Omental fat pad (tissue), 4 donors: Measurements from ENCODE around the gene LRCH4. TPM values are rescaled to one million over a fixed set of nuclear protein-coding genes. Genes with fewer than 3 reads are reported as not detected.
A peak's percentile ranks its signal among the peaks of the same experiment; 100 is the strongest.
"Not testable (repeated sequence)": the region's sequence is repeated elsewhere in the genome, so short reads cannot be mapped to it uniquely, and the experiment has no call there.

ENCODE experiments used
- ATAC-seq: fragments of 150-250 bp; one replicate; pipeline ENCODE4 v1.9.1; 2016; ENCODE audit warnings: mild to moderate bottlenecking, moderate library complexity; ENCODE audit not compliant: low FRiP score
- DNase-seq: peaks from one replicate; pipeline ENCODE4 v3.0.0-alpha.2; 2019; ENCODE audit warnings: low spot score
- total RNA-seq, 4 donors: library from RNA; depleted of rRNA; stranded (reverse); fragments of >200 nt; gene quantifications; one replicate each; pipeline ENCODE4 v1.1.0, GENCODE V29; 2016
- TF ChIP-seq, protein P1 (sequence below), 3 donors: fragments of 450-650 bp; IDR thresholded peaks; one replicate each; pipeline ENCODE4 v1.5.1; 2016 to 2017; ENCODE audit warnings: antibody characterized with exemption in 3 of 3, mild to moderate bottlenecking in 3 of 3, moderate library complexity in 2 of 3

Gene LRCH4
- total RNA-seq, 4 donors from 2014 or later = 51.8 to 108 (median 55.7) TPM

DNA sequence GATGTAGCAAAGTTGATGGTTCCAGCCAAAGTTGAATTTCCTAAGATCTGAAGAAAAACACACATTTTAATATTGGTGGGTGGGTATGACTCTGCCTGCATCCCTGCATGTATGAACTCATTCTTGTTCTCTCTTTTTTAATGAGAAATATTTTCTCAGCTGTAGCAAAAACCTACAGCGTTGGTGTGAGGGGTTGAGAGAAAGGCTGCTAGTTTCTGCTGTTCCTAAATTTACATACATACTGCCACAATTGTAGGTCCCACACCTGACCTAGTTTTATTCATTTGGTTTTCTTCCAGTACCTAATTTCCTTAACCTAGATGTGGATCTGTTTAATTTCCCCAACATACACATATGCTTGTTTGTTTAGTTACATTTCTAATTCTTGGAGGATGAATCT lies 42.3 kb downstream of the LRCH4 start:
- TF ChIP-seq, protein P1, sequence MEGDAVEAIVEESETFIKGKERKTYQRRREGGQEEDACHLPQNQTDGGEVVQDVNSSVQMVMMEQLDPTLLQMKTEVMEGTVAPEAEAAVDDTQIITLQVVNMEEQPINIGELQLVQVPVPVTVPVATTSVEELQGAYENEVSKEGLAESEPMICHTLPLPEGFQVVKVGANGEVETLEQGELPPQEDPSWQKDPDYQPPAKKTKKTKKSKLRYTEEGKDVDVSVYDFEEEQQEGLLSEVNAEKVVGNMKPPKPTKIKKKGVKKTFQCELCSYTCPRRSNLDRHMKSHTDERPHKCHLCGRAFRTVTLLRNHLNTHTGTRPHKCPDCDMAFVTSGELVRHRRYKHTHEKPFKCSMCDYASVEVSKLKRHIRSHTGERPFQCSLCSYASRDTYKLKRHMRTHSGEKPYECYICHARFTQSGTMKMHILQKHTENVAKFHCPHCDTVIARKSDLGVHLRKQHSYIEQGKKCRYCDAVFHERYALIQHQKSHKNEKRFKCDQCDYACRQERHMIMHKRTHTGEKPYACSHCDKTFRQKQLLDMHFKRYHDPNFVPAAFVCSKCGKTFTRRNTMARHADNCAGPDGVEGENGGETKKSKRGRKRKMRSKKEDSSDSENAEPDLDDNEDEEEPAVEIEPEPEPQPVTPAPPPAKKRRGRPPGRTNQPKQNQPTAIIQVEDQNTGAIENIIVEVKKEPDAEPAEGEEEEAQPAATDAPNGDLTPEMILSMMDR (IDR thresholded peaks at IDR 0.05) = no peak
- ATAC-seq (no peak), DNase-seq (no peak)

DNA sequence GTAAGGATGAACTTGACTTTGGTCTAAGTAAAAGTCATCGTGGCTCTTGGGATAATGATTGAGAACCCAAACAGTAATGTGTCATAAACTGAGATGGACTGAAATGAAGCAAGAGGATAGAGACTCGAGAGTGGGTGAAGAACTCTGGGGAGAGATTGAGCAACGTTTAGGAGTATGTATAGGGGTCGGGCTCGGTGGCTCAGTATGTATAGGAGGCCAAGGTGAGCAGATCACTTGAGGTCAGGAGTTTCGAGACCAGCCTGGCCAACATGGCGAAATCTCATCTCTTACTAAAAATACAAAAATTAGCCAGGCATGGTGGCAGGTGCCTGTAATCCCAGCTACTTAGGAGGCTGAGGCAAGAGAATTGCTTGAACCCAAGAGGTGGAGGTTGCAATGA lies 44.6 kb downstream of the LRCH4 start:
- ATAC-seq, DNase-seq: not testable (repeated sequence)

DNA sequence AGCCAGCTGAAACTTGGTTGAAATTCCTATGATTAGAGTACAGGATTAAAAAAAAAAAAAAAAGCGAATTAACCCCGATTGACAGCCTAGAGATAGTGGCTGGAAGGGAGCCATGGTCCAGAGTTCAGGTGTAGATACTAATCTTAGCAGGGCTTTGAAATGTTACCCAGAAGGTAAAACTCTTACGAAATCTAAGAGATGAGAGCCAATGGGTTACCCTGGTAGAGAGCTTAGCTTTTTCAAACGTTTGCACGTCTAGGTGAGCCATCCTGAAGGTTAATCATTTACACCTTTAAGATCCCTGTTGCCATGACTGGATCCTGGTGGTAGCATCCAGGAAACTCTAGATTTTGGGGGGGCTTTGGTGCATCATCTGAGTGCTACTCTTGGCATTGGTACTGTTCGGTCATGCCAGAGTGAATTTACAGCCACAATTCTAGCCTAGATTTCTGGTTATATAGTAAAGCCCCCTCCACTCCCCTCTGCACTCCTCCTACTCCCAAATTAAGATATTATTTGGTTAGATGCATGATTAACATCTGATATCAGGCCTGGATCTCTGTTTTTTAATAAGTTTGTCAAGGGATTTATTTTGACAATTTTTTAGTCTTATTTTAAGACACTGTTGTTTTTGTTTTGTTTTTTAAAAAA lies 45.7 kb downstream of the LRCH4 start:
- ATAC-seq (no peak), DNase-seq (no peak)
- TF ChIP-seq, protein P1 (IDR thresholded peaks at IDR 0.05) = no peak

DNA sequence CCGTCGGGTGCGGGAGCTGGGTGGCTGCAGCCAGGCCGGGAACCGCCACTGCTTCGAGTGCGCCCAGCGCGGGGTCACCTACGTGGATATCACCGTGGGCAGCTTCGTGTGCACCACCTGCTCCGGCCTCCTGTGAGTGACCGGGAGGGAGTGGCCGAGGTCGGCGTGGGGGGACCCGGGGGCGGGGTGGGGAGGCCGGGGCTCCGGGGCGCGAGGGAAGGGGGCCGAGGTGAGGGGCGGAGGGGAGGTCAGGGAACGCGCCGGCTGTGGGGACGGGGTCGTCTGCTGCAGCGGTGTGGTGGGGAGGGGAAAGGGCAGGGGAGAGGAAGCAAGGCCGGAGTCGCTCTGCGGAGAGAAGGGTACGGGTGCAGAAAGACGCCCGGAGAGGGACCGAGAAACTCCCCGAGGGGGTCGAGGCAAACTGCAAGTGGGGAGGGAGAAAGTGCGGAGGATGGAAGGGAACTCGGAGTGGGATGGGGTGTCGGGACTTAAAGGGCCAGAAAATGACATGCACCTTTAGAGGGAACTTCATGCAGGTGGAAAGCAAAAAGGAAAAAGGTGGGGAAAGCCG lies 46.4 kb downstream of the LRCH4 start:
- DNase-seq (no peak), ATAC-seq (no peak)
- TF ChIP-seq, protein P1 (IDR thresholded peaks at IDR 0.05) = no peak

DNA sequence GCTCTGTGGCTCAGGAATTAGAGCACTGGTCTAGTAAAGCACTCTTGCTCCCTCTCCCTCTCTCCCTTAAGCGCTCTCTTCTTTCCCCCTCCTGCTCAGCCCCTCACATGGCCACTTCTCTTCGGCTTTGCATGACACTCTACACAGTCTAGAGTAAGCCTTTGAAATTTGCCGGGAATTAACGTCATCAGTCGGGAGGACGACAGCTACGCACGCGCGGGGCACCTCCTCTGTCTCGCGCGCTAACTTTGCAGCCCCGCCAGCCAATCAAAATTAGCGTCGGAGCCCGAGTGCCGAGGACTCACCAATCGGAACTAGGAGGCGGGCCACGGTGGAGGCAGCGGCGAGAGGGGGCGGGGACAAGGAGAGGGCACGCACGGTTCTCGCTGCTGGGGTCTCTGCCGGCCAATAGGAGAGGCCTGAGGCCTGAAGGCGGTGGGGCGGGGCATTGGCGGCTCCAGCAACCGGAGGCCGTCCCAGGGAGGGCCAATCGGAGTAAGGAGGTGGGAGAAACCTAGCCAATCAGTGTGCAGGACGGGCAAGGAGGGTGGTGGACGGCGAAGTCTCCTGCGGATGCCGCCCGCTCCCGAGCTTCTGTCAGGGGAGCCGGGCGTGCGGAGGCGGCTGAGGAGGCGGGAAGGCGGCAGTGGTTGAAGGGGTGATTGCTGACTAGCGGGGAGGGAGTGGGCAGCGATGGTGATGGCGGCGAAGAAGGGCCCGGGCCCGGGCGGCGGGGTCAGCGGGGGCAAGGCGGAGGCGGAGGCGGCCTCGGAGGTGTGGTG lies 47.1 kb downstream of the LRCH4 start, which contains the start of gene AGFG2:
TSS of gene AGFG2 (plus strand) at position 550 of the 782 bp plus-strand sequence. CDS start at position 694, 144 bp downstream.
- TF ChIP-seq, protein P1 (IDR thresholded peaks at IDR 0.05) = no peak
- DNase-seq = peak; percentile 99
- ATAC-seq = peak; percentile 100

DNA sequence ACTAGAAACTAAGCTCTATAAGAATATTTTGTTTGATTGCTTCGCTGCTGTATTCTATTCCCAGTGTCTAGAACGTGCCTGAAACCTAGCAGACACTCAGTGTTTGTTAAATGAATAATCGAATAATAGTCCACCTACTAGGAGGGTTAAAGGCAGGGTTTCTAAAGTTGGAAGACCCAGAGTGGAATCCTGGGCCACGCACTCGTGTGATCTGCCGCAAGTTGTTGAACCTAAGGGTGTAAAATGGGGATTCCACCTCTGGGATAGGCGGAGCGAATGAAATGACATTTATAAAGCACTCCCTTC lies 47.6 kb downstream of the LRCH4 start:
- no peak for DNase-seq
- peak; percentile 1 for ATAC-seq
- TF ChIP-seq, protein P1 (IDR thresholded peaks at IDR 0.05) = no peak

DNA sequence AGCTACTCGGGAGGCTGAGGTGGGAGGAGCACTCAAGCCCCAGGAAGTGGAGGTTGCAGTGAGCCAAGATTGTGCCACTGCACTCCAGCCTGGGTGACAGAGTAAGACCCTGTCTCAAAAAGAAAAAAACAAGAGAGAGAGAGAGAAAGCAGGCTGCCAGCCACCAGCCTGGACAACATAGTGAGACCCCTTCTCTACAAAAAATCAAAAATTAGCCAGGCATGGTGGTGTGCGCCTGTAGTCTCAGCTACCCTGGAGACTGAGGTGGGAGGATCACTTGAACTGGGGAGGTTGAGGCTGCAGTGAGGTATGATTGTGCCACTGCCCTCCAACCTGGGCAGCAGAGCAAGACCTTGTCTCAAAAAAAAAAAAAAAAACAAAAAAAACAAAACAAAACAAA lies 49.2 kb downstream of the LRCH4 start:
- ATAC-seq, DNase-seq: not testable (repeated sequence)

DNA sequence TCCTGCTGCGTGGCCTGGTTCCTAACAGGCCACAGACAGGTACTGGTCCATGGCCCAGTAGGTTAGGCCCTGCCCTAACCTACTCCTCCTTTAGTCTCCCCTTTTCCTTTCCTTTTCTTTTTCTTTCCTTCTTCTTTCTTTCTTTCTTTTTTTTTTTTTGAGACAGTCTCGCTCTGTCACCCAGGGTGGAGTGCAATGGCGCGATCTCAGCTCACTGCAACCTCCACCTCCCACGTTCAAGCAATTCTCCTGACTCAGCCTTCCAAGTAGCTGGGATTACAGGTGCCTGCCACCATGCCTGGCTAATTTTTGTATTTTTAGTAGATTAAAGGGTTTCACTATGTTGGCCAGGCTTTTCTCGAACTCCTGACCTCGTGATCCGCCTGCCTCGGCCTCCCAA lies 49.9 kb downstream of the LRCH4 start:
- ATAC-seq, DNase-seq: not testable (repeated sequence)
